Measurements from ENCODE around the gene GP1BB.
"Not testable (repeated sequence)": the region's sequence is repeated elsewhere in the genome, so short reads cannot be mapped to it uniquely, and the experiment has no call there.

The GP1BB gene

GRCh38 chr22:19723232-19723982 lies at the start of gene GP1BB:
TSS of gene GP1BB (plus strand) at chr22:19723539. CDS start at chr22:19723570, 31 bp downstream.
- no peak for DNase-seq (ENCODE audit: low read depth in 2 of 2)

- DNase-seq (ENCODE audit: low read depth in 2 of 2), result no peak
Observed at GRCh38 chr22:19673660-19674059, 49.7 kb upstream of the GP1BB start.

DNA sequence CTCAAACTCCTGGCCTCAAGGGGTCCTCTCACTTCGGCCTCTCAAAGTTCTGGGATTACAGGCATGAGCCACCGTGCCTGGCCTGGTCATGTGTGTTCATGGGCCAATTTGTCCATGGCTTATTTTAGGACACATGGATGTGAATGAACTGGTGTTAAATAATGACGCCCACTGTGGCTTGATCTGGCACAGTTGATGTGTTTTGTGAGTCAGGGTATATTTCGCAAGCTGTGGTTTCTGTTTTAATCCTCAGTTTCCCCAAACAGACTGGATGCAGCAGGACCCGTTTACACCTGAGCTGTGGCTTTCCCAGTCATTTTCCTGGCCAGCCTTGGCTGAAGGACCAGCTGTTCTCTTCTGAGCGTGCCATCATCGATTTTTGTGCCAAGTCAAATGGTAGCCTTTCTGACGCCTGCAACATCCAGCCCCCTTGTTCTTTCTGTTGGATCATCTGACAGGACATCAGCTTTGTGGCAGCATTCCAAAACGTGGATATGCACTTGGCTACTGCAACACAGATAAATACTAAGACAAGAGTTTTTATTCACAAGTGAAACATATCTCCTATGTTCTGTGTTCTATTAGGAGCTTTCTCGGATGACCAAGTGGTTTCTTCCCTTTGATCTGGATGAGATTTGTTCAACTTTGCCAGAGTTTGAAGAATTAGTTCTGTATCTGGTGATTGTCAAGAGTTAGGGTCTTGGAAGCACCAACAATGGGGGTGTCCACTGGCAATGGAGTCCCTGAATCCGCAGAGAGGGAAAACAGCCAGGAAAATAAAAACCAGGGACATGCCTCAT lies 49.0 kb upstream of the GP1BB start:
- DNase-seq (ENCODE audit: low read depth in 2 of 2), result no peak

- DNase-seq (ENCODE audit: low read depth in 2 of 2), result no peak
Observed at GRCh38 chr22:19674929-19675253, 48.4 kb upstream of the GP1BB start.

DNA sequence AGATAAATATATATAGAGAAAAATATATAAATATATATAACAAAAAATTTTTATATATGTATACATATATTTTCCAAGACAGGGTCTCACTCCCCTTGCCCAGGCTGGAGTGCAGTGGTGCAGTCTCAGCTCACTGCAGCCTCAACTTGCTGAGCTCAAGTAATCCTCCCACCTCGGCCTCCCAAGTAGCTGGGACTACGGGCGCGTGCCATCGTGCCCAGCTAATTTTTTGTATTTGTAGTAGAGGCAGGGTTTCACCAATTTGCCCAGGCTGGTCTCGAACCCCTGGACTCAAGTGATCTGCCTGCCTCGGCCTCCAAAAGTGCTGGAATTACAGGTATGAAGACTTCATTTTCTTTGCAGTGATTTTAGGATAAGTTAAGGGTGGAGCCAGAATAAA lies 47.9 kb upstream of the GP1BB start:
- no peak for DNase-seq (ENCODE audit: low read depth in 2 of 2)

DNA sequence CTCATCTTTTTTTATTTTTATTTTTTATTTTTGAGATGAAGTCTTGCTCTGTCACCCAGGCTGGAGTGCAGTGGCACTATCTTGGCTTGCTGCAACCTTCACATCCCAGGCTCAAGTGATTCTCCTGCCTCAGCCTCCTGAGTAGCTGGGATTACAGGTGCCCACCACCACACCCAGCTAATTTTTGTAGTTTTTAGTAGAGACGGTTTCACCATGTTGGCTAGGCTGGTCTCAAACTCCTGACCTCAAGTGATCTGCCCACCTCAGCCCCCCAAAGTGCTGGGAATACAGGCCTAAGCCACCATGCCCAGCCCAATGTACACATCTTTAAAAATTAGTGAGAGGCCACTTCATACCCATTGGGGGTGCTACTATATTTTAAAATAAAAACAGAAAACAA lies 46.9 kb upstream of the GP1BB start:
- not testable (repeated sequence) for DNase-seq (ENCODE audit: low read depth in 2 of 2)

DNA sequence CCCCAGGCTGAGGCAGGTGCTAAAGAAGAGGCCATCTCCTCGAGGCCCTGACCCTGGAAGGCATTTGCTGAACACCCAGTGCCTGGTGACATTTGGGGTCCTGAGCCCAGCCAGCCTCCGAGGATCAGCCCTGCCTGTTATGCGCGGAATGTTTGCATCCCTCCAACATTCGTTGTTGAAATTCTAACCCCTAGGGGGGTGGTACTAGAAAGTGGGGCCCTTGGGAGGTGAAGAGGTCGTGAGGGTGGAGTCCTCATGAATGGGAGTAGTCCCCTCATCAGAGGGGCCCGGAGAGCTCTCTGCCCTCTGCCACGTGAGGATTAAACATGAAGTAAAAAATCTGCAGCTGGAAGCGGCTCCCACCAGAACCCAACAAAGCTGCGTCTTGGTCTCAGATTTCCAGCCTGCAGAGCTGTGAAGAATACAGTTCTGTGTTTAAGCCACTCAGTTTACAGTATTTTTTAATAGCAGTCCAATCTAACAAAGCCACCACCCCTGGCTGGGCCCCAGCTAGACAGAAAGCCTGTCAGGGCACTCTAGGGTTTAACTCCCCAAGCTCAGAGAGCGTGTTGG lies 44.3 kb upstream of the GP1BB start:
- DNase-seq (ENCODE audit: low read depth in 2 of 2), result no peak

GRCh38 chr22:19679522-19680101 lies 43.7 kb upstream of the GP1BB start:
- peak in 1 of 2 donors; percentile 19 for DNase-seq (ENCODE audit: low read depth in 2 of 2)

DNA sequence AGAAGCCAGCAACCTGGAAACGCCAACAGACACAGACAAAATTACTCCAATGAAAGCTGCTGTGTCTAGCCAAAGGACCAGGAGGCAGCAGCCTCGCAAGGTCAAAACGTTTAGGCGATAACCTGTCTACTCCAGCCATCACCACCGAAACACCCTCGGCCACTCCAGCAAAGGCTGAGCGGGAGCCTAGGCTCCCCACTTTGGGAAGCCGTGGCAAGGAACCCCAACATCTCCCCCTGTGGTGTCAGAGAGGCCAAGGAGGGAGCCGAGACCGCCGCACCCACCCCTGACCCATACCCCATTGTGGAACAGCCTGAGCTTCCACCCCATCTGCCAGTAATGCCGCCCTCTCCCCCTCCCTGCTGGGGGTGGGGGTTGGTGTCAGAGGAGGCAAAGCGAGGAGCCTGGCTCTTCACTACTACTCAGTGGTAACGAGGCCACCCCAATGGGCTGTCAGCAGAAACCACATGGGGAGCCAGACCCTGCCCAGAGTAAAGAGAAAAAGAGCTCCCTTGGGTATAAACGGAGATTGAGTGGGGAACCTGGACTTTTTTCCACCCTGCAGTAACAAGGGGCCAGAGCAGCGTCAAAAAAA lies 43.0 kb upstream of the GP1BB start:
- no peak for DNase-seq (ENCODE audit: low read depth in 2 of 2)

- DNase-seq (ENCODE audit: low read depth in 2 of 2), result no peak
Observed at GRCh38 chr22:19680911-19681862, 42.2 kb upstream of the GP1BB start.

DNA sequence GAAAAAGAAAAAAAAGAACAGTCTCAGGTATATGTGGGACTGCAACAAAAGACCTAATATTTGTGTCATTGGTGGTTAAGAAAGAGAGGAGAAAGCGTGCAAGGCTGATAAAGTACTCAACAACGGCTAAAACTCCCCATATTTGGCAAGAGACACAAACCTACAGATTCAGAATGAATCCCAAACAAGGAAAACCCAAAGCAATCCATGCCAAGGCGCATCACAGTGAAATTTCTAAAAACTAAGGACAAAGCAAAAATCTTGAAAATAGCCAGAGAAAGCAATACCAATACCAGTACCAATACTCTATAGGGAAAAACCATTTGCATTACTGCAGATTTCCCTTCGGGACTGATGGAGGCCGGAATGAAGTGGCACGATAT lies 41.5 kb upstream of the GP1BB start:
- DNase-seq (ENCODE audit: low read depth in 2 of 2), result no peak

DNA sequence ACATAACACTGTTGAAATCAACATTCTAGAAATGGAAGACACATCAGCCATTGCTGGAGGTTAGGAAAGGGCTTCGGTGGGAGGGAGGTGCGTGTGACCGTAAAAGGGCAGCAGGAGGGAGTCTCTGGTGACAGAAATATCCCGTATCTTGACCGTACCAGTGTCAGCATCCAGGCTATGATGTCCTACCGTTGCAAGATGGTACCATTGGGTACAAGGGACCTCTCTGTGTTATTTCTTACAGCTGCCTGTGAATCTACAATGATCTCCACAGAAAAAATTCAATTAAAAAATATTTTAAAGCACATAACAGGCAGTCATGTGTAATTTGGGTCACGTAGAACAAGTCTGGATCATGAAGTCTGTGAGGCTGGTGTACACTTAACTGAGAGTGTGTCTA lies 36.4 kb upstream of the GP1BB start:
- DNase-seq (ENCODE audit: low read depth in 2 of 2), result no peak

DNA sequence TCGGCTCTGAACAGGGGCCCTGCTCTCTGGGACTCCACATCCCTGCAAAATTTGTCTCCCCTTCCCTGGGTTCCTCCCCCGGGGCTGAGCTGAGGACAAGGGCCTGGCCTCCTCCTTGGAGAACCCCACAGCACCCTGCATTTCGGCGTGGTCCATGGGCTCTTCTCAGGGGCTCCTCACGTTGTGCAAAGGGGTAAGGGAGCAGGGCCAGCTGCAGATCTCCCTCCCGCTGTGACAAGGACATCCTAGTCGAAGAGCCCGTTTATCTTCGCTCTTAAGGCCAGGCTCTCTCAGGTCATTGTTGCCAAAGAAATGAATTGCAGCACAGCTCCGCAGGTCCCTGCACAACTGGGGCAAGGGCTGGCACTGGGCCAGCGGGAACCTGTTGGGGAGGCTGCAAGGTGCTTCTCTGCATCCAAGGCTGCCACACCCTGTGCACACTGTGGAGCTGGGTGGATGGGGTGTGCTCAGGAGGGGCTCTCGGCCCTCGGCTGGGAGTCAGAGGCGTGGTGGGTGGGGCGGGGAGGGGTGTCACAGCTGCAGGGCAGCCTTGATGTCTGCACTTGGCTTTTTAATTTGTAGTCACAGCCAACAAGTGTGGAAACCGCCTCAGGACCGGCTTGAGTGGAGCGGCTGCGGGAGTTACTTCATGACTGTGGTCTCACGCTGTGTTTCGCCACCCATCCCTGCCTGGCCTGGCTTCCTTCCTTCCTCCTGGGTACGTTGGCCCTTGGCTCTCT lies 35.6 kb upstream of the GP1BB start:
- DNase-seq (ENCODE audit: low read depth in 2 of 2), result no peak

DNA sequence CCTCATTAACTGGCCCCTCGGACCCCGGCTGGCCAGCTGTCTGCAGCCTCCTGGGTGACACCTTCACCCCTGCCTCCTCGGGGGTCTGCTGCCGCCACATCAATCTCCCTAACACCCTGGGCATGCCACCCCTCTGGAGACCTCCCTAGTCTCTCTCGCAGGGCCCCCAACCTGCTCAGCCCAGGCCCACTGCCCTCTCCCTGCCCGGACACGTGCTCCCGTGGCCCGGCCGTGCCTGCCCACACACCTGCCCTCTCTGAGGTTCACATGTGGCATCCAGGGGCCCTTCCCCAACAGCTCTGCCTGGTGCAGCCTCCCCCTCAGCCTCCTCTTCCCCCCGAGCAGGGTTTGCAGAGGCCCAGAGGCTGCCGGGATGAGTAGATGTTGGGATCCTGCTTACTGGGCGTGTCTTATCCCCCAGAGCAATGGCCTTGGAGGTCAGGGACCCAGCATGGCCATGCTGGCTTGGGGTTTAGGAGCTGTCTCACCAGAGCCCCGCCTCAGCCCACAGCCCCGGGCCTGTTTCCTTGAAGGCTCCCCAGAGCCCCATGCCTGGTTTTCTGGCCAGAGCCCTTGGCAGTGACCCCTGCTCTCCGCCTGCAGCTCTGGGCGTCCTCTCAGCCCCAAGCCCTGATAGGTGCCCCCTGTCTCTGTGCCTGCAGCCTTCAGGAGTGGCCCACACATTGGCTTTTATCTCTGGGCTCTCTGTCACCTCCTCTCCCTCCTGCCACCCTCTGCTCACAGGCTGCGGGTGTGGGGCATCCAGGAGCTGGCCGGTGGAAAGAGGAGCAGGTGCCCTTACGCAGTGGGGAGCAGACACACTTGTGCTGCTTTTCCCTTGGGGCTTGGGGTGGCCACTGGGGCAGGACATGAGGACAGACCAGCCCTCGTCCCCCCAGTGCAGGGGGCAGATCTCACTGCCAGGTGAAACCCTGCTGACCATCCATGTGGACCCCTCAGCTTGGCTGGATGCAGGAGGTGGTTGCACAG lies 34.7 kb upstream of the GP1BB start:
- DNase-seq (ENCODE audit: low read depth in 2 of 2), result no peak

DNA sequence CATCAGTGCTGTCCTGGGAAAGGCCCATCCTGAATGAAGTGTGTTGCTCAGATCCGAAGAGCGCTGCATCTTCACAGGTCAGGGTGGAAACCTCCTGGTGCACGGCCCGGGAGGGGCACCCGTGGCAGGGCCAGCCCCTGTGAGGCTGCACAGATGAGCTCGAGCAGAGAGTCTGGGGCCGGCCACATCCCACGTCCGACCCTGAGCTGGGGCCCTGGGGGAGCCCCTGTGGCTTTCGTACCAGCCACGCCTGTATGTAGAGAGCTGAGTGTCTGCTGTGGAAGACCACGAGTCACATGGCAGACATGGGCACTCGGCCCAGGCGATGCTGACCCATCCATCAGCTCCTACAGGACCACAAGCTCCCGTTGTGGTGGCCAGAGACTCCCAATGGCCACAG lies 33.9 kb upstream of the GP1BB start:
- no peak for DNase-seq (ENCODE audit: low read depth in 2 of 2)

DNA sequence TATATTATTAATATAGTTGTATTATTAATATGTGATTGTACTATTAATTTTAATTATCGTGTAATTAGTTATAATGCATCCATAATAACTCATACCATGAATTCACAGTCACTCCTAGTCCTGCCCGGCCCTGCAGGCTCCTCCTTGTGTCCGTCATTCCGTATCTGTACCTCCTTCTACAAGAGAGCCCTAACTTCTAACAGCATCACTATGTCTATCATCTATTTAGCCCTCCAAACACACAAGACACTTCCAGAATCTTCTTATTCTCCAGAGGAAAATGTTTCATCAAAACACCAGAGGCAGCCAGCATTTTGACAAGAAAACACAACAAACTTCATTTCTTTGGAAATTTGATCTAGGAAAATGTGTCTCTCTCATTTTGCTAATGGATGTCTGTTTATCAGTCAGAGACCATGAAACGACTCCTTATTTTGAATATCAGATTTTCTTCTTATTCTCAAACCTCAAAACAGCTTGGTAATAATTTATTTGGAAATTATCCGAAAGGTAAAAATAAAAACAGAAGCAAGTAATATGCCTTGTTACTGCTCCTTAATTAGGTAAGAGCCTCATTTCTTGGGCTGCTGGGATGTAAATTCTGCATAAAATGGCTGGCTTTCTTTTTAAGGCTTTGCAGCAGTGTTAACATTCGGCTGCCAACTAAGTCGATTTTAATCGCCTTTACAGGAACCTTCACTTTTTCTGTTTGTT lies 32.2 kb upstream of the GP1BB start:
- no peak for DNase-seq (ENCODE audit: low read depth in 2 of 2)

DNA sequence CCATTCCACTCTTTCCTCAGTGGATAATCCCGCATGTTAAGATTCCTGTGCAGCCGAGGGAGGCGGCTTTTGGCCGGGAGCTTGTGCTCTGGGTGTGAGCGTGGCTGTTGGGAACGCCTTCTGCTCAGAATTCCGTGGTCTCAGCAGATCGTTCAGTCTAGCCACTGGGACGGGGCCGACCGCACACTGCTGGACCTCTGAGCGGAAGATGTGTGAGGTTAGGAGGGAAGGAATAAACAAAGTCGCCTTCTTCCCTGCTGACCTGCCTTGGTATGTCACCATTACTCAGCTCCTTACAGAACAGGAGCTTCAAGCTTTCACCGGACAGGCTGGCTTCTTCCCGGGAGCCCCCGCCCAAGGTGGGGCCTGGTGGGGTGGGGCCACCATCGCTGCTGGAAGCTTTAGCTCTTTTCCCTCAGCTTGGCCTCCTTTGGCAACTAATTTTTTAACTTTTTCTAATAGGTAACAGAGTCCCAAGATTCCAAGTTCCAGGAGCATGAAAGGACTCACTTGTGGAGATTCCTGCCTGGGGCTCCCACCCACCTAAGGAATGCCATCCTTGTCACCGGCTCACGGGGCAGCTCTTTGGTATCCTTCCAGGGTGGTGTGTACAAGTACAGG lies 31.5 kb upstream of the GP1BB start:
- no peak for DNase-seq (ENCODE audit: low read depth in 2 of 2)

- no peak for DNase-seq (ENCODE audit: low read depth in 2 of 2)
Observed at GRCh38 chr22:19693581-19693980, 29.8 kb upstream of the GP1BB start.

Data from stimulated activated CD4-positive, alpha-beta T cell treated with anti-CD3 and anti-CD28 coated beads, Interleukin-15, amount 100 ng/mL, for 48 hours (primary cell).